Stimulated activated naive B cell treated with anti-CD40 and anti-IgM and Interleukin-4, amounts not matched to agents 10 μg/mL and 1 μg/mL and 100 μg/mL, for 72 hours (primary cell): ENCODE measurements around the gene OLA1.

Experiments
- ATAC-seq, 2 donors: fragments of 150-1000 bp; cut with Tn5 transposase; replicated peaks; 2 replicates each; pipeline ENCODE4 v1.10.0; 2021; ENCODE audit warnings: moderate library complexity in 1 of 2
- DNase-seq: peaks from one replicate; pipeline ENCODE4 v3.0.0; 2021
- H3K27ac Mint-ChIP-seq: one replicate; pipeline ENCODE4 v1.8.0; 2022; ENCODE audit warnings: mild to moderate bottlenecking, mixed read lengths
- H3K27me3 Mint-ChIP-seq, 2 donors: one replicate each; pipeline ENCODE4 v1.8.0; 2022; ENCODE audit warnings: mixed read lengths in 2 of 2
- H3K36me3 Mint-ChIP-seq, 2 donors: one replicate each; pipeline ENCODE4 v1.8.0; 2022; ENCODE audit warnings: mixed read lengths in 2 of 2, mild to moderate bottlenecking in 1 of 2
- H3K4me1 Mint-ChIP-seq, 2 donors: one replicate each; pipeline ENCODE4 v1.8.0; 2022; ENCODE audit warnings: mixed read lengths in 2 of 2, mild to moderate bottlenecking in 1 of 2
- H3K4me3 Mint-ChIP-seq, 2 donors: one replicate each; pipeline ENCODE4 v1.8.0; 2022; ENCODE audit warnings: mild to moderate bottlenecking in 2 of 2, mixed read lengths in 2 of 2, moderate library complexity in 1 of 2
- H3K9me3 Mint-ChIP-seq, 2 donors: one replicate each; pipeline ENCODE4 v1.8.0; 2022; ENCODE audit warnings: mixed read lengths in 2 of 2, mild to moderate bottlenecking in 1 of 2

The OLA1 gene

DNA sequence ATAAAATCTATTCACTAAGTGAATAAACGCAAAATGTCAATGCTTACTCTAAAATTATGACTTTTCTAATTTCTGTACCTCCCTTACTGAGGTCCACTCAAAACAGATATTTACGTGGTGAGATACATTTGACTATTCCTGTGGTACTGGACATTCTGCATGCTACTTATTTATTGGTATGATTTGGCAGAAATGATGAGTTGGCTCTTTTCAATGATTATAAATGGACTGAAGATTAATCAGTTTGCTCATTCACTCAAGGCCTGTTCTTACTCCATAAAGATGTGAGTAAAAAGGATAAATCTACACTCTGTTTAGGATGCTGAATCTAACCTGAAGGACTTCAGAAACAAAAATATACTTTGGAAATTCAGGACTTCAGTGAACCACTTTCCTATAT, 98.8 kb downstream of the OLA1 start:
- DNase-seq (no peak), ATAC-seq (no peak)
- no peaks in the 10 kb centered on the region for H3K9me3 Mint-ChIP-seq
- no peaks in the 10 kb centered on the region for H3K27me3 Mint-ChIP-seq
- H3K27ac Mint-ChIP-seq = no peak overlapping the region
- H3K4me1 Mint-ChIP-seq = peaks cover 6 to 10% of the 10 kb centered on the region in 2 donors
- H3K4me3 Mint-ChIP-seq = no peak overlapping the region
- peaks cover 18 to 24% of the 10 kb centered on the region in 2 donors for H3K36me3 Mint-ChIP-seq

DNA sequence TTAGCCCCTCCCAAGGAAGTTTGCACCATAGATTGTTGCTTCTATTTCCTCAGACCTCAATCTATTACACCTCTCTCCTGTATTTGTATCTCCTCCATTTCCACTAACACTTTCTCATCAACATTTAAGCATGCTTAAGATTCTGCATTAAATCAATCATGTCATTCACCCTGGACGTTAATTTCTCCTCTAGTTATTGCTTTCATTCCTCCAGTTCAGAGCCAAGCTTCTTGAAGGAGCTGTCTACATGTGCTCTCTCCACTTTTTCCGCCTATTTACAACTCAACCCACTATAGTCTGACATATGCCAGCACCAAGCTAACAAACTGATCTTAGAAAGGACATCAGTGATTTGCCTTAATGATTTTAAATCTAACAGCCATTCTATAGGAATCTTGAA, 99.5 kb downstream of the OLA1 start:
- H3K27ac Mint-ChIP-seq = no peak overlapping the region
- ATAC-seq = no peak
- peaks cover 0 to 8% of the 10 kb centered on the region in 2 donors for H3K4me1 Mint-ChIP-seq

GRCh38 chr2:174145827-174146226, 102.5 kb downstream of the OLA1 start:
- H3K36me3 Mint-ChIP-seq = peaks cover 13 to 21% of the 10 kb centered on the region in 2 donors
- H3K27ac Mint-ChIP-seq = no peak overlapping the region
- peaks cover 0 to 8% of the 10 kb centered on the region in 2 donors for H3K4me1 Mint-ChIP-seq
- H3K27me3 Mint-ChIP-seq = no peaks in the 10 kb centered on the region
- DNase-seq = no peak
- no peak for ATAC-seq
- no peak overlapping the region for H3K4me3 Mint-ChIP-seq
- no peaks in the 10 kb centered on the region for H3K9me3 Mint-ChIP-seq

More for the DNA sequence above, 99.5 kb downstream of the OLA1 start:
- Mint-ChIP-seq H3K27me3 (no peaks in the 10 kb centered on the region), H3K9me3 (no peaks in the 10 kb centered on the region), H3K4me3 (no peak overlapping the region), H3K36me3 (peaks cover 12 to 20% of the 10 kb centered on the region in 2 donors)
- no peak for DNase-seq

- DNase-seq (no peak), ATAC-seq (no peak)
- peaks cover 0 to 6% of the 10 kb centered on the region in 2 donors for H3K4me1 Mint-ChIP-seq
- no peak overlapping the region for H3K4me3 Mint-ChIP-seq
- H3K36me3 Mint-ChIP-seq = peaks cover 25 to 29% of the 10 kb centered on the region in 2 donors
- no peaks in the 10 kb centered on the region for H3K27me3 Mint-ChIP-seq
- H3K27ac Mint-ChIP-seq = no peak overlapping the region
- peaks cover 0 to 4% of the 10 kb centered on the region in 2 donors for H3K9me3 Mint-ChIP-seq
Observed at GRCh38 chr2:174142290-174142689, 106.0 kb downstream of the OLA1 start.

- Mint-ChIP-seq H3K27me3 (no peaks in the 10 kb centered on the region), H3K9me3 (peaks cover 0 to 4% of the 10 kb centered on the region in 2 donors), H3K36me3 (peaks cover 41 to 52% of the 10 kb centered on the region in 2 donors), H3K27ac (no peak overlapping the region), H3K4me1 (no peaks in the 10 kb centered on the region), H3K4me3 (no peak overlapping the region)
- ATAC-seq (no peak), DNase-seq (no peak)
Observed at GRCh38 chr2:174138161-174138560, 110.2 kb downstream of the OLA1 start.

DNA sequence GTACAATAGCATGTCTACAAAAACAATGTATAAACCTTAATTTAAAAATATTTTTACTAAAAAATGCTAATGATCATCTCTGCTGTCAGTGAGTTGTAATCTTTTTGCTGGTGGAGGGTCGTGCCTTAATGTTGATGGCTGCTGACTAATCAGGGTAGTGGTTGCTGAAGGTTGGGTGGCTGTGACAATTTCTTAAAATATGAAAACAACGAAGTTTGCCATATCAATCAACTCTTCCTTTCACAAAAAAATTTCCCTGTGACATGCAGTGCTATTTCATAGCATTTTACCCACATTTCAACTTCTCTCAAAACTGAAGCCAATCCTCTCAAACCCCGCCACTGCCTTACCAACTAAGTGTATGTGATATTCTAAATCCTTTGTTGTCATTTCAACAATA, 112.4 kb downstream of the OLA1 start:
- no peak overlapping the region for H3K4me3 Mint-ChIP-seq
- H3K4me1 Mint-ChIP-seq = no peaks in the 10 kb centered on the region
- peaks cover 41 to 51% of the 10 kb centered on the region in 2 donors for H3K36me3 Mint-ChIP-seq
- H3K27me3 Mint-ChIP-seq = no peaks in the 10 kb centered on the region
- peaks cover 0 to 4% of the 10 kb centered on the region in 2 donors for H3K9me3 Mint-ChIP-seq
- no peak for DNase-seq
- ATAC-seq = no peak
- H3K27ac Mint-ChIP-seq = no peak overlapping the region

DNA sequence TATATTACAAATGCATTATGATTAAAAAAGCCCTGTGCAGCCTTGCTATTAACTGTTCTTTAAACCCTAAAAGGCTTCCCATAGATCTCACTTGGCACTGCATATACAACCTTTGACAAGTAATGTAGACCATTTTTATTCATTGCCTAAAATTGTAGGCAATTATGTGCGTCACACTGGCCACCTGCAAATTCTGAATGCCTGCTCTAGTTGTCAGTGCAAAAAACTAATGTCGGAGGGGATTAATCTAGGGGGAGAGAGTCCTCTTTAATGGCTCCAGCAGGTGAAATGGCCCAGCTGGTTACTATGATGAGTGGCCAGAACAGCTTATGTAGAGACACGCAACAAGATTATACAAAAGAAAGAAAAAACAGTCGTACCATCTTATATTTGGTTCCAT, 123.2 kb downstream of the OLA1 start:
- no peak for ATAC-seq

DNA sequence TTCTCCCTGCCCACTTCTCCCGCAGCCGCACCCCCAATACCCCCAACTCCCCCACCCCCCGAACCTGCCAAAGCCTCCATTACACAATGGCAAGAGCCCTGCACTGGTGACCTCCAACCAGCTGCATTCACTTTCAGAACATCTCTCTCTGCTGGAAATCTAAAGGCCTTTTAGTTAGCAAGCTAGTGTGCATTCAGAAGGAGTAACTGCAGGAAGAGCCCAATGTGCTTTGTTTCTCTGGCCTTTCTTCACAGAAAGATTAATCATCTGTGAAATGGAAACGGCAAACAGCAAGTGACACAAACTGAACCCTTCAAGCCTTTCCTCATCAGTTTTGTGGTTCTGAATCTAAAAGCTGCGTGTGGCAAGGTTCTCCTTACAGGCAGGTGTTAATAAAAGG, 124.2 kb downstream of the OLA1 start:
- H3K36me3 Mint-ChIP-seq = peaks cover 8 to 12% of the 10 kb centered on the region in 2 donors
- H3K4me3 Mint-ChIP-seq = no peak overlapping the region
- ATAC-seq (no peak), DNase-seq (no peak)
- peaks cover 2 to 5% of the 10 kb centered on the region in 2 donors for H3K4me1 Mint-ChIP-seq
- no peak overlapping the region for H3K27ac Mint-ChIP-seq
- H3K9me3 Mint-ChIP-seq = no peaks in the 10 kb centered on the region
- H3K27me3 Mint-ChIP-seq = no peaks in the 10 kb centered on the region

More for the DNA sequence above, 123.2 kb downstream of the OLA1 start:
- no peak for DNase-seq
- H3K4me3 Mint-ChIP-seq = no peak overlapping the region
- peaks cover 2 to 5% of the 10 kb centered on the region in 2 donors for H3K4me1 Mint-ChIP-seq
- no peak overlapping the region for H3K27ac Mint-ChIP-seq
- H3K9me3 Mint-ChIP-seq = no peaks in the 10 kb centered on the region
- H3K36me3 Mint-ChIP-seq = peaks cover 11 to 16% of the 10 kb centered on the region in 2 donors
- H3K27me3 Mint-ChIP-seq = no peaks in the 10 kb centered on the region

DNA sequence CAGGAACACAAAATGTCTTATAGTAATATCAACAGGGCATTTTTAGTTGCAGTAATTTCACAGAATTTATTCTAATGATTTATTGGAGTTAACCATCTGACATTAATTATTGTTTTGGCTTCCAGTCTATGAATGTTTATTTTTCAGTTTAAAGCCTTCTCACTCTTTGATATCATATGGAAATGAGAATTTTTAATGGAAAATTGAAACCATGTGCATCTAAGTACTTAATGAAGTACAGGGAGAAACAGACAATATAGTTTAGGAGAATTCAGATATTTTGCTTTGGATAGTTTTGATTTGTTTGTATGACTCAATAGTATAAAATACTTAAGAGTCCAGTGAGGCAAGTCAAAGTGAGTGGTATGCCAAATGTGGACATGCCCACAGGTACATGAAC, 126.1 kb downstream of the OLA1 start:
- peaks cover 12 to 21% of the 10 kb centered on the region in 2 donors for H3K36me3 Mint-ChIP-seq

GRCh38 chr2:174121612-174122011, 126.7 kb downstream of the OLA1 start:
- H3K36me3 Mint-ChIP-seq = peaks cover 12 to 21% of the 10 kb centered on the region in 2 donors
- DNase-seq = no peak
- no peaks in the 10 kb centered on the region for H3K9me3 Mint-ChIP-seq
- peaks cover 2 to 5% of the 10 kb centered on the region in 2 donors for H3K4me1 Mint-ChIP-seq
- H3K4me3 Mint-ChIP-seq = no peak overlapping the region
- no peak overlapping the region for H3K27ac Mint-ChIP-seq
- ATAC-seq = no peak
- H3K27me3 Mint-ChIP-seq = no peaks in the 10 kb centered on the region

More for the DNA sequence above, 126.1 kb downstream of the OLA1 start:
- H3K9me3 Mint-ChIP-seq = no peaks in the 10 kb centered on the region
- no peak overlapping the region for H3K27ac Mint-ChIP-seq
- H3K4me3 Mint-ChIP-seq = no peak overlapping the region
- no peak for DNase-seq
- peaks cover 2 to 5% of the 10 kb centered on the region in 2 donors for H3K4me1 Mint-ChIP-seq
- no peaks in the 10 kb centered on the region for H3K27me3 Mint-ChIP-seq
- ATAC-seq = no peak

- Mint-ChIP-seq H3K9me3 (no peaks in the 10 kb centered on the region), H3K4me1 (peaks cover 2 to 5% of the 10 kb centered on the region in 2 donors), H3K4me3 (no peak overlapping the region), H3K27ac (no peak overlapping the region), H3K27me3 (no peaks in the 10 kb centered on the region), H3K36me3 (peaks cover 12 to 21% of the 10 kb centered on the region in 2 donors)
- ATAC-seq (no peak), DNase-seq (no peak)
Observed at GRCh38 chr2:174121175-174121574, 127.2 kb downstream of the OLA1 start.

DNA sequence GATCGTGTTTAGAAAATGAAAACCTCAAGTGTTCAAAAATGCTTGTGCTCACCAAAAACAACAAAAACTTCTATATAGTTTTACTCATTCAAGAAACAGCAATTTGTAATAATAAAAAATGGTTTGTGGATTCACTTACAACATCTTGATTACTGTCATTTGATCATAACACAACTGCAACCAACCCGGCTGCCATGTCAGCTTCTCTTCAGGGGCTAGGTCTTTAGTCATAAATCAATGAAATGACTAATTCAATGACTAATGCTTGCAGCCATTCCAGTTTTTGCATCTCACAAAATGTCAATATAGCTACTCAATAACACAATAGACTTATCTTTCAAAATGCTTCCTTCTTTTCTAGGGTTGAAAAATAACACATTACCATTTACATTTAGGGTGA, 128.0 kb downstream of the OLA1 start:
- DNase-seq = no peak
- Mint-ChIP-seq H3K9me3 (no peaks in the 10 kb centered on the region), H3K4me3 (no peak overlapping the region), H3K36me3 (peaks cover 15 to 24% of the 10 kb centered on the region in 2 donors), H3K27ac (no peak overlapping the region), H3K27me3 (no peaks in the 10 kb centered on the region), H3K4me1 (peaks cover 2 to 5% of the 10 kb centered on the region in 2 donors)
- ATAC-seq = peak in 1 of 2 donors; percentile 42

GRCh38 chr2:174117951-174118930, 130.1 kb downstream of the OLA1 start:
- H3K27me3 Mint-ChIP-seq = no peaks in the 10 kb centered on the region

GRCh38 chr2:174112073-174112472, 136.3 kb downstream of the OLA1 start:
- no peak overlapping the region for H3K4me3 Mint-ChIP-seq
- DNase-seq = no peak
- no peaks in the 10 kb centered on the region for H3K27me3 Mint-ChIP-seq

More at GRCh38 chr2:174117951-174118930, 130.1 kb downstream of the OLA1 start:
- no peak for ATAC-seq
- Mint-ChIP-seq H3K4me1 (peaks cover 2 to 5% of the 10 kb centered on the region in 2 donors), H3K4me3 (no peak overlapping the region), H3K27ac (no peak overlapping the region), H3K9me3 (no peaks in the 10 kb centered on the region), H3K36me3 (peaks cover 18 to 26% of the 10 kb centered on the region in 2 donors)
- DNase-seq = no peak

DNA sequence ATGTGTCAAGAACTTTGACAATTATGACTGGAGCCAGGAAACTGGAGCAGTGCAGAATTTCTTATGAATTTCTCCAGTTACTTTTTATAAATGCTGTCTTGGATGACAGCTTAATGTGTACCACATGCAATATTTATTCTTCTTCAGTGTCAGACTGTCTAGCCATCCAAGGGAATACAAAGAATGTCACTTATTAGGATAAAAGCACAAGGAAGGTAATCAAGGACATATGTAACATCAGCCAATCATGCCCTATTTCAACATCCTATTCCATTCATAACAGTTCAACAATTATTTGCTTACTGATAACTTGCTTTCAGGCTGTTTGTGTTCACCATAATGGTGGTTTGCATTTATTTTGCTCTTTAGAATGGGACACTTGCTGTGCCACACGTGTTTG, 139.8 kb downstream of the OLA1 start:
- ATAC-seq (no peak), DNase-seq (no peak)
- H3K9me3 Mint-ChIP-seq = no peaks in the 10 kb centered on the region
- H3K27me3 Mint-ChIP-seq = no peaks in the 10 kb centered on the region
- H3K27ac Mint-ChIP-seq = no peak overlapping the region
- no peak overlapping the region for H3K4me3 Mint-ChIP-seq
- peaks cover 5 to 9% of the 10 kb centered on the region in 2 donors for H3K36me3 Mint-ChIP-seq
- no peaks in the 10 kb centered on the region for H3K4me1 Mint-ChIP-seq

More at GRCh38 chr2:174112073-174112472, 136.3 kb downstream of the OLA1 start:
- Mint-ChIP-seq H3K9me3 (no peaks in the 10 kb centered on the region), H3K36me3 (peaks cover 11 to 16% of the 10 kb centered on the region in 2 donors), H3K27ac (no peak overlapping the region), H3K4me1 (no peaks in the 10 kb centered on the region)
- no peak for ATAC-seq
